ENCODE measurements around the gene KCNS3. TPM values are rescaled to one million over a fixed set of nuclear protein-coding genes. Genes with fewer than 3 reads are reported as not detected.

The KCNS3 gene
- total RNA-seq, 1 donor from 2014 or later: 20.1 TPM

GRCh38 chr2:17947113-17947512 lies 68.6 kb downstream of the KCNS3 start:
- no peak for DNase-seq (ENCODE audit: extremely low spot score in 2 of 2)
- H3K27me3 ChIP-seq: no peaks in the 10 kb centered on the region
- H3K27ac ChIP-seq: no peak overlapping the region
- no peaks in the 10 kb centered on the region for H3K4me1 ChIP-seq
- TF ChIP-seq POLR2AphosphoS5 (IDR thresholded peaks at IDR 0.05; ENCODE audit: insufficient read depth in 1 of 2, low read depth in 1 of 2): no peak
- no peak for TF ChIP-seq POLR2A (IDR thresholded peaks at IDR 0.05)
- TF ChIP-seq, protein P1, sequence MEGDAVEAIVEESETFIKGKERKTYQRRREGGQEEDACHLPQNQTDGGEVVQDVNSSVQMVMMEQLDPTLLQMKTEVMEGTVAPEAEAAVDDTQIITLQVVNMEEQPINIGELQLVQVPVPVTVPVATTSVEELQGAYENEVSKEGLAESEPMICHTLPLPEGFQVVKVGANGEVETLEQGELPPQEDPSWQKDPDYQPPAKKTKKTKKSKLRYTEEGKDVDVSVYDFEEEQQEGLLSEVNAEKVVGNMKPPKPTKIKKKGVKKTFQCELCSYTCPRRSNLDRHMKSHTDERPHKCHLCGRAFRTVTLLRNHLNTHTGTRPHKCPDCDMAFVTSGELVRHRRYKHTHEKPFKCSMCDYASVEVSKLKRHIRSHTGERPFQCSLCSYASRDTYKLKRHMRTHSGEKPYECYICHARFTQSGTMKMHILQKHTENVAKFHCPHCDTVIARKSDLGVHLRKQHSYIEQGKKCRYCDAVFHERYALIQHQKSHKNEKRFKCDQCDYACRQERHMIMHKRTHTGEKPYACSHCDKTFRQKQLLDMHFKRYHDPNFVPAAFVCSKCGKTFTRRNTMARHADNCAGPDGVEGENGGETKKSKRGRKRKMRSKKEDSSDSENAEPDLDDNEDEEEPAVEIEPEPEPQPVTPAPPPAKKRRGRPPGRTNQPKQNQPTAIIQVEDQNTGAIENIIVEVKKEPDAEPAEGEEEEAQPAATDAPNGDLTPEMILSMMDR (IDR thresholded peaks at IDR 0.05): no peak
- H3K9me3 ChIP-seq: no peaks in the 10 kb centered on the region
- H3K4me3 ChIP-seq: no peak overlapping the region
- intact Hi-C loops (cut with DNase I): no loop called here
- H3K36me3 ChIP-seq: no peaks in the 10 kb centered on the region

DNA sequence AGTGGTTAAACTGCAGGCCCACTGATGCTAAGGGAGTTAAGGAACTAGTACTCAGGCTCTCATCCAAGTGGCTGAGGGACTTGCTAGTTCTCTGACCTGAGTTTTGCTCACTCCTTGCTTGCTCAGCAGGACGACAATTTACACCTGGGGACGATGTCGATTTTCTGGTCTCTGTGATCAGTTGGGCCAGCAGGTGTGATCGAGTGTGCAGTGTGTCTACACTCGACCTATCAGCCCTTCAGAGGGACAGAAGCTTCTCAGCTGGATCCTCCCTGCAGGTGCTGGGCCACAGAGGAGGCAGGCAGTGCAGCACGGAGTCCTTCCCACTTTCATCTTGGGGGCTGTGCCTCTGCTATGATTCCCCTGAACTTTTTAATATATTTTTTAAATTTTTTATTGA lies 71.5 kb downstream of the KCNS3 start:
- TF ChIP-seq, protein P1 (IDR thresholded peaks at IDR 0.05): no peak
- TF ChIP-seq POLR2A (IDR thresholded peaks at IDR 0.05): no peak
- TF ChIP-seq POLR2AphosphoS5 (IDR thresholded peaks at IDR 0.05; ENCODE audit: insufficient read depth in 1 of 2, low read depth in 1 of 2): no peak
- no peaks in the 10 kb centered on the region for H3K27me3 ChIP-seq
- H3K4me1 ChIP-seq: no peaks in the 10 kb centered on the region
- no peak for DNase-seq (ENCODE audit: extremely low spot score in 2 of 2)
- no peaks in the 10 kb centered on the region for H3K36me3 ChIP-seq
- no peak overlapping the region for H3K27ac ChIP-seq
- no peak overlapping the region for H3K4me3 ChIP-seq
- intact Hi-C loops (cut with DNase I): no loop called here
- H3K9me3 ChIP-seq: no peaks in the 10 kb centered on the region

DNA sequence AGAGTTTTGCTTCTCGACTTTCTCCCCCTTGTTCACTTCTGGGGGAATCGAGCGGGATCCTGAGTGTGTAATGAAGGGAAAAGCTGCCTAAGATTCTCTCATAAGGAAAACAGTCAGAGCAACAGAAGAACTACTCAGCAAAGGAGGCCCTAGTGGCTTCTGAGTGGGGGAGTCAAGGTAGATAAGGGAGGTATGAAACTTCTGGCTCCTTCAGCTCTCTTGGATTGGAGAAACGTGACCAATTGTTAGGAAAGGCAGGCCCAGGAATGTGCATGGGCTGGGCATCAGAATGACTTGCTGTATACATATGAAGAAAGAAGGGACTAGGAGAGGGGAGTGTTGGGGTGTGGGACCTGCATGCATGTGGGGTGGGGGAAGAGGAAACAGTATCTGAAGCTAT lies 73.1 kb downstream of the KCNS3 start:
- Histone ChIP-seq H3K36me3 (no peaks in the 10 kb centered on the region), H3K27ac (no peak overlapping the region), H3K4me1 (no peaks in the 10 kb centered on the region), H3K4me3 (no peak overlapping the region), H3K9me3 (no peaks in the 10 kb centered on the region), H3K27me3 (no peaks in the 10 kb centered on the region)
- TF ChIP-seq POLR2AphosphoS5 (IDR thresholded peaks at IDR 0.05; ENCODE audit: insufficient read depth in 1 of 2, low read depth in 1 of 2): no peak
- TF ChIP-seq, protein P1 (IDR thresholded peaks at IDR 0.05): no peak
- no peak for DNase-seq (ENCODE audit: extremely low spot score in 2 of 2)
- intact Hi-C loops (cut with DNase I): no loop called here

DNA sequence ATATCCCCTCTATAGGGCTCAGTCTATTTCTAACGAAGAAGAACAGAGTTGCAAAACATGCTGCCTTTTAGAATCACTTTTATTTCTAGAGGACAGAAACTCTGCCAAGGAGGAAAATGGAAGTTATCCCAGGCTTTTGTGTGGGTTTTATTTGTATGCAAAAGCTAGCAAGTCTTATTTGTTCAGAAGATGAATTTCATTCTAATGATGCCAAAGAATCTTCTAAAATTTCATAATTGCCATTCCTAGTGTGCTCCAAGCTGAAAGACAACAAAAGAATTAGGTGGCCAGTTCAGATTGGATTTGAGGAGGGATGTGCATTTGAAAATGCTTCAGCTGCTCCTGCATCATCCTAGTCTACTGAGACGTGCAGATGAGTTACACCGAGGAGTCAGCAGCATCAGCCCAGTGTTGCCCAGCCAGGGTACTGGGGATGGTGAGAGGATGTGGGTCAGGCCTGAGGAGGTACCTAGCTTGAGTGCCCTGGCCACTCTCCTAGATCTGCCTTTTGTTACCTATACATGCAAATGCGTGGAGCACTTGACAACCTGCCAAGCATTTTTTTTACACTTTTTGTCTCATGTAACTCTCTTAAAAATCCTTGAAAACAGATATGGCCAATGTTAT lies 80.1 kb downstream of the KCNS3 start:
- no peak for DNase-seq (ENCODE audit: extremely low spot score in 2 of 2)
- Histone ChIP-seq H3K9me3 (no peaks in the 10 kb centered on the region), H3K4me1 (no peaks in the 10 kb centered on the region)

DNA sequence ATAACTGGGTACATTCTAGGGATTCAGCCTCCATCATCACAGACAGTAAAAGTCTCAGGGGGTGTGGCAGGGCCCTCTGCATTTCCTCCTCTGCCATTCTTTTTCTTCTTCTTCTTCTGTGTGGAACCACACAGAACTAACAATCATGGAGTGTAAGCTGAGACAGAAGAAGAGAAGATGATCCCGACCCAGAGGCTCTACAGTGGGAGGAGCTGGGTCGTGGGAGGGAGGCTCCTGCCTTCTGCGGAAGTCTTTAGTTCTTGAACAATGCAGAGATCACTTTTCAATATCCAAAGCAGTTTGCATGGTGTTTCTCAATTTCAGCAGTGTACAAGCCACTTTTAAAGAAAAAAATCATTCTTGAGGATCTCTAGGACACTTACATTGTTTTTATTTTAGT lies 80.9 kb downstream of the KCNS3 start:
- TF ChIP-seq POLR2A (IDR thresholded peaks at IDR 0.05) (no peak), POLR2AphosphoS5 (IDR thresholded peaks at IDR 0.05; ENCODE audit: insufficient read depth in 1 of 2, low read depth in 1 of 2) (no peak)
- TF ChIP-seq, protein P1 (IDR thresholded peaks at IDR 0.05): no peak
- H3K27ac ChIP-seq: no peak overlapping the region
- H3K4me3 ChIP-seq: no peak overlapping the region
- intact Hi-C loops (cut with DNase I): no loop called here
- H3K27me3 ChIP-seq: no peaks in the 10 kb centered on the region
- no peaks in the 10 kb centered on the region for H3K36me3 ChIP-seq
- no peaks in the 10 kb centered on the region for H3K9me3 ChIP-seq
- no peak for DNase-seq (ENCODE audit: extremely low spot score in 2 of 2)
- H3K4me1 ChIP-seq: no peaks in the 10 kb centered on the region

More for the DNA sequence above, 80.1 kb downstream of the KCNS3 start:
- no peak overlapping the region for H3K4me3 ChIP-seq
- TF ChIP-seq POLR2AphosphoS5 (IDR thresholded peaks at IDR 0.05; ENCODE audit: insufficient read depth in 1 of 2, low read depth in 1 of 2): no peak
- TF ChIP-seq, protein P1 (IDR thresholded peaks at IDR 0.05): no peak
- TF ChIP-seq POLR2A (IDR thresholded peaks at IDR 0.05): no peak
- intact Hi-C loops (cut with DNase I): no loop called here
- no peak overlapping the region for H3K27ac ChIP-seq
- H3K36me3 ChIP-seq: no peaks in the 10 kb centered on the region
- no peaks in the 10 kb centered on the region for H3K27me3 ChIP-seq

Data from vagina (tissue), 2 donors.